Keratinocyte (primary cell): Measurements from ENCODE around the gene MICAL2. TPM values are rescaled to one million over a fixed set of nuclear protein-coding genes. Genes with fewer than 3 reads are reported as not detected.

Experiments
- DNase-seq: peaks from one replicate; pipeline ENCODE4 v3.0.0-alpha.2; 2011; ENCODE audit warnings: low read depth, missing footprints, low spot score
- FAIRE-seq: peaks from 2 replicates; lab custom pipeline; 2011; peaks lifted over from hg19 to GRCh38; lab: Jason Lieb, UNC
- H2AFZ ChIP-seq: 2 replicates; pipeline ENCODE4 v1.6.0; 2012; ENCODE audit warnings: low read length, control low read depth, inconsistent platforms; ENCODE audit not compliant: control insufficient read depth
- H3K27ac ChIP-seq: 2 replicates; pipeline ENCODE4 v1.5.1; 2011; ENCODE audit warnings: low read length; ENCODE audit not compliant: control insufficient read depth, insufficient read depth
- H3K27me3 ChIP-seq: 3 replicates; pipeline ENCODE4 v1.6.0; 2011; ENCODE audit warnings: low read length; ENCODE audit not compliant: control insufficient read depth, insufficient read depth; ENCODE audit errors: extremely low read depth
- H3K36me3 ChIP-seq, 2 experiments: 2 replicates in 1 of 2; 3 replicates in 1 of 2; pipeline ENCODE4 v1.5.1; 2011; ENCODE audit warnings: low read length in 2 of 2, mild to moderate bottlenecking in 1 of 2; ENCODE audit not compliant: control insufficient read depth in 2 of 2, insufficient read depth in 2 of 2; ENCODE audit errors: extremely low read depth in 1 of 2
- H3K4me1 ChIP-seq: 3 replicates; pipeline ENCODE4 v1.5.1; 2011; ENCODE audit warnings: low read length; ENCODE audit not compliant: control insufficient read depth, insufficient read depth; ENCODE audit errors: extremely low read depth
- H3K4me2 ChIP-seq: 3 replicates; pipeline ENCODE4 v1.6.0; 2011; ENCODE audit warnings: low read depth, low read length; ENCODE audit not compliant: control insufficient read depth, insufficient read depth; ENCODE audit errors: extremely low read depth
- H3K4me3 ChIP-seq, 3 experiments: fragments of 200-600 bp in 1 of 3; sonication (generic) in 1 of 3; 2 replicates in 2 of 3; 3 replicates in 1 of 3; pipeline ENCODE4 v1.5.1; 2011 to 2016; ENCODE audit warnings: low read length in 3 of 3, mild to moderate bottlenecking in 3 of 3, control low read depth in 2 of 3, inconsistent platforms in 1 of 3, low read depth in 1 of 3, mixed read lengths in 1 of 3, mixed run types in 1 of 3, moderate library complexity in 1 of 3; ENCODE audit not compliant: control insufficient read depth in 2 of 3, insufficient read depth in 2 of 3; ENCODE audit errors: extremely low read depth in 1 of 3
- H3K79me2 ChIP-seq: 2 replicates; pipeline ENCODE4 v1.6.0; 2012; ENCODE audit warnings: low read length; ENCODE audit not compliant: control insufficient read depth, insufficient read depth
- H3K9ac ChIP-seq: 3 replicates; pipeline ENCODE4 v1.6.0; 2011; ENCODE audit warnings: low read length; ENCODE audit not compliant: control insufficient read depth, insufficient read depth; ENCODE audit errors: extremely low read depth
- H3K9me1 ChIP-seq: 3 replicates; pipeline ENCODE4 v1.6.0; 2011; ENCODE audit warnings: low read length; ENCODE audit not compliant: control insufficient read depth, insufficient read depth; ENCODE audit errors: extremely low read depth
- H3K9me3 ChIP-seq: 2 replicates; pipeline ENCODE4 v1.5.1; 2012; ENCODE audit warnings: low read depth, low read length; ENCODE audit not compliant: control insufficient read depth
- H4K20me1 ChIP-seq: 3 replicates; pipeline ENCODE4 v1.6.0; 2011; ENCODE audit warnings: low read length; ENCODE audit not compliant: control insufficient read depth, insufficient read depth; ENCODE audit errors: extremely low read depth
- EZH2 ChIP-seq: IDR thresholded peaks from one replicate; pipeline ENCODE4 v1.6.1; 2012; ENCODE audit warnings: inconsistent platforms, mild to moderate bottlenecking, low read length, moderate library complexity
- dilution Hi-C: fragments of 300-500 bp; cut with MboI; formaldehyde crosslinking; loops from one replicate; pipeline ENCODE4 v1.7.0; 2020; ENCODE audit warnings: low sequenced_read_pairs; ENCODE audit not compliant: extremely low pct_ligation_motif_present
- polyA plus RNA-seq, 5 experiments: library from polyadenylated mRNA; depleted of rRNA in 3 of 5; stranded (reverse) in 3 of 5; stranded (forward) in 1 of 5; unstranded in 1 of 5; fragments of >200 nt; gene quantifications; 1 replicate in 1 of 5; 2 replicates in 3 of 5; 3 replicates in 1 of 5; pipeline versions ENCODE4 v1.2.1 to v1.2.3, GENCODE V29; 2011 to 2012; ENCODE audit warnings: missing spikeins in 2 of 5, low read depth in 1 of 5, low replicate concordance in 1 of 5
- TF ChIP-seq, protein P1 (sequence below), 3 experiments: IDR thresholded peaks in 1 of 3; conservative IDR thresholded peaks in 1 of 3; optimal IDR thresholded peaks in 1 of 3; 2 replicates in 2 of 3; 3 replicates in 1 of 3; pipeline versions ENCODE3 to v1.5.1; 2011; ENCODE audit warnings: low read length in 3 of 3, mild to moderate bottlenecking in 3 of 3, moderate library complexity in 2 of 3, control low read depth in 1 of 3, inconsistent platforms in 1 of 3; ENCODE audit not compliant: insufficient read depth in 2 of 3; ENCODE audit errors: extremely low read depth in 1 of 3

Gene MICAL2
- polyA plus RNA-seq, 1 donor (not counting 4 experiments of a cell fraction or from before 2014, with no cell fraction given) = 83.9 TPM

DNA sequence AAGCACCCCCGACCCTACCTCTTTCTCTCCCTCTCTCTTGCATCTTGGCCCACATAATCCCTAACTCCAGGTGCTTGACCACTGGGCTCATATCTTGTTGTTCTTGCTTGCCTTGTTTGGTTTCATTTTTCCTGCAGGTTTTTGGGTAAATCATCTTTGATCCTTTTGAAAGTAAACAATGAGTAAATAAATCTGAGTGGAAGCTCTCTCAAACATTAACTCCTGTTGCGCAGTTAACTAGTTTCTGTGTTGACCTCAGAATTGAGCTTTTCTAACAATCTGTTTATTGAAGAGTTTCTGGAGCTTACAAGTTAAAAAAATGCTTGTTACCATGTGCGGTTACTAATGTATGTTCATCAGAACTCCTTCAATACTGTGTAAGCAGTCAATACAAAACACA, 38.8 kb upstream of the MICAL2 start:
- H3K4me2 ChIP-seq = no peak overlapping the region
- no peaks in the 10 kb centered on the region for H3K36me3 ChIP-seq
- H3K9me3 ChIP-seq = peaks cover 7% of the 10 kb centered on the region
- TF ChIP-seq, protein P1, sequence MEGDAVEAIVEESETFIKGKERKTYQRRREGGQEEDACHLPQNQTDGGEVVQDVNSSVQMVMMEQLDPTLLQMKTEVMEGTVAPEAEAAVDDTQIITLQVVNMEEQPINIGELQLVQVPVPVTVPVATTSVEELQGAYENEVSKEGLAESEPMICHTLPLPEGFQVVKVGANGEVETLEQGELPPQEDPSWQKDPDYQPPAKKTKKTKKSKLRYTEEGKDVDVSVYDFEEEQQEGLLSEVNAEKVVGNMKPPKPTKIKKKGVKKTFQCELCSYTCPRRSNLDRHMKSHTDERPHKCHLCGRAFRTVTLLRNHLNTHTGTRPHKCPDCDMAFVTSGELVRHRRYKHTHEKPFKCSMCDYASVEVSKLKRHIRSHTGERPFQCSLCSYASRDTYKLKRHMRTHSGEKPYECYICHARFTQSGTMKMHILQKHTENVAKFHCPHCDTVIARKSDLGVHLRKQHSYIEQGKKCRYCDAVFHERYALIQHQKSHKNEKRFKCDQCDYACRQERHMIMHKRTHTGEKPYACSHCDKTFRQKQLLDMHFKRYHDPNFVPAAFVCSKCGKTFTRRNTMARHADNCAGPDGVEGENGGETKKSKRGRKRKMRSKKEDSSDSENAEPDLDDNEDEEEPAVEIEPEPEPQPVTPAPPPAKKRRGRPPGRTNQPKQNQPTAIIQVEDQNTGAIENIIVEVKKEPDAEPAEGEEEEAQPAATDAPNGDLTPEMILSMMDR (optimal IDR thresholded peaks at IDR 0.05 in 1 of 3, IDR thresholded peaks at IDR 0.05 in 1 of 3, conservative IDR thresholded peaks at IDR 0.05 in 1 of 3; ENCODE audit: extremely low read depth in 1 of 3, insufficient read depth in 2 of 3, low read length in 3 of 3) = no peak
- TF ChIP-seq EZH2 = no peak
- FAIRE-seq (no peak), DNase-seq (no peak)
- H3K79me2 ChIP-seq = no peaks in the 10 kb centered on the region
- H3K27ac ChIP-seq = no peak overlapping the region
- H2AFZ ChIP-seq = no peak overlapping the region
- no peaks in the 10 kb centered on the region for H4K20me1 ChIP-seq
- no peak overlapping the region for H3K9ac ChIP-seq
- no peaks in the 10 kb centered on the region for H3K9me1 ChIP-seq
- dilution Hi-C loops = no loop called here
- H3K4me3 ChIP-seq = no peak overlapping the region
- H3K27me3 ChIP-seq = no peaks in the 10 kb centered on the region
- peaks cover 34% of the 10 kb centered on the region for H3K4me1 ChIP-seq

DNA sequence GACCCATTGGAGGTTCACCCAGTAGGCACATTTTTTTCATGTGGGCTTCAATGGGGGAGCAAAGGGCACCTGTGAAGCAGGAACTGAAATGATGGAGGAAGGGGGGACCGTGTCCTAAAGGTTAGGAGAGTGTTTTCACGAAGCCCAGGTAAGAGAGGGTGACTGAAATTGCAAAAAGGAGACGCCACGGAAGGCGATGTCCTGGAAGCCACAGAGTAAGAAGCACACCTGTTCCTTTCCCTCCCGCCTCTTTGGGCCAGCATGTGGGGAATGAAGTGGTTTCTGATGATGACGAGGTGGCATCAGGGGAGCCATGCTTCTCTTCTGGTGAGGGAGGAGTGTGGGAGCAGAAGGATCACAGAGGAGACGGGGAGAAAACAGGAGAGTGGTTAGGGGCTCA, 37.0 kb upstream of the MICAL2 start:
- H4K20me1 ChIP-seq = no peaks in the 10 kb centered on the region
- H3K27me3 ChIP-seq = no peaks in the 10 kb centered on the region
- DNase-seq (no peak), FAIRE-seq (no peak)
- H3K9me3 ChIP-seq = peaks cover 7% of the 10 kb centered on the region
- dilution Hi-C loops = no loop called here
- no peak overlapping the region for H2AFZ ChIP-seq
- H3K27ac ChIP-seq = no peak overlapping the region
- peaks cover 37% of the 10 kb centered on the region for H3K4me1 ChIP-seq
- no peaks in the 10 kb centered on the region for H3K79me2 ChIP-seq
- no peak overlapping the region for H3K9ac ChIP-seq
- H3K9me1 ChIP-seq = no peaks in the 10 kb centered on the region
- no peak overlapping the region for H3K4me2 ChIP-seq
- no peak overlapping the region for H3K4me3 ChIP-seq
- no peak for TF ChIP-seq EZH2
- TF ChIP-seq, protein P1 (optimal IDR thresholded peaks at IDR 0.05 in 1 of 3, IDR thresholded peaks at IDR 0.05 in 1 of 3, conservative IDR thresholded peaks at IDR 0.05 in 1 of 3; ENCODE audit: extremely low read depth in 1 of 3, insufficient read depth in 2 of 3, low read length in 3 of 3) = no peak
- H3K36me3 ChIP-seq = no peaks in the 10 kb centered on the region
